CD8-positive, alpha-beta memory T cell (primary cell): ENCODE results near the gene AKAP6. TPM values are rescaled to one million over a fixed set of nuclear protein-coding genes. Genes with fewer than 3 reads are reported as not detected.

Experiments used
- CTCF ChIA-PET: fragments of 350-600 bp; sonication (Branson Sonifier 250); formaldehyde crosslinking; loops from one replicate; lab custom pipeline; 2021; ENCODE audit warnings: antibody characterized with exemption; lab: Charles Lee
- POLR2A ChIA-PET: fragments of 350-600 bp; sonication (Branson Sonifier 250); formaldehyde crosslinking; loops from one replicate; lab custom pipeline; 2021; ENCODE audit warnings: antibody characterized with exemption; lab: Charles Lee
- DNase-seq, 5 donors: peaks; one replicate each; pipeline versions ENCODE4 v3.0.0 to v3.0.0-alpha.2; 2020 to 2022; ENCODE audit warnings: mixed read lengths in 1 of 5
- H3K27ac ChIP-seq: one replicate; pipeline ENCODE4 v1.7.0; 2013; ENCODE audit warnings: low read depth, mild to moderate bottlenecking, low read length, moderate library complexity
- H3K27me3 ChIP-seq: 2 replicates; pipeline ENCODE4 v1.7.0; 2013; ENCODE audit warnings: low read length, mild to moderate bottlenecking; ENCODE audit not compliant: insufficient read depth, poor library complexity, severe bottlenecking
- H3K36me3 ChIP-seq: 2 replicates; pipeline ENCODE4 v1.7.0; 2013; ENCODE audit warnings: mild to moderate bottlenecking, low read length, moderate library complexity; ENCODE audit not compliant: insufficient read depth
- H3K4me1 ChIP-seq: 2 replicates; pipeline ENCODE4 v1.7.0; 2013; ENCODE audit warnings: mild to moderate bottlenecking, low read length, moderate library complexity; ENCODE audit not compliant: insufficient read depth
- H3K4me3 ChIP-seq: 2 replicates; pipeline ENCODE4 v1.7.0; 2013; ENCODE audit warnings: mild to moderate bottlenecking, low read length
- H3K9me3 ChIP-seq: 2 replicates; pipeline ENCODE4 v1.7.0; 2013; ENCODE audit warnings: mild to moderate bottlenecking, low read length
- H3K27ac Mint-ChIP-seq, 8 donors: one replicate each; pipeline ENCODE4 v1.8.0; 2020 to 2021; ENCODE audit warnings: mixed read lengths in 8 of 8, mild to moderate bottlenecking in 6 of 8, inconsistent platforms in 3 of 8, moderate library complexity in 3 of 8
- H3K27me3 Mint-ChIP-seq, 2 donors: one replicate each; pipeline ENCODE4 v1.8.0; 2020 to 2021; ENCODE audit warnings: mixed read lengths in 2 of 2, mild to moderate bottlenecking in 1 of 2, moderate library complexity in 1 of 2
- H3K36me3 Mint-ChIP-seq, 3 donors: one replicate each; pipeline ENCODE4 v1.8.0; 2020 to 2021; ENCODE audit warnings: mixed read lengths in 3 of 3, inconsistent platforms in 1 of 3, mild to moderate bottlenecking in 1 of 3
- H3K4me1 Mint-ChIP-seq, 3 donors: one replicate each; pipeline ENCODE4 v1.8.0; 2020 to 2021; ENCODE audit warnings: mixed read lengths in 3 of 3, inconsistent platforms in 1 of 3, mild to moderate bottlenecking in 1 of 3
- H3K4me3 Mint-ChIP-seq, 7 donors: one replicate each; pipeline ENCODE4 v1.8.0; 2020 to 2021; ENCODE audit warnings: mixed read lengths in 7 of 7, mild to moderate bottlenecking in 6 of 7, moderate library complexity in 4 of 7, inconsistent platforms in 2 of 7
- H3K9me3 Mint-ChIP-seq, 5 donors: one replicate each; pipeline ENCODE4 v1.8.0; 2020 to 2022; ENCODE audit warnings: mixed read lengths in 5 of 5, mild to moderate bottlenecking in 3 of 5, moderate library complexity in 2 of 5, inconsistent platforms in 1 of 5
- polyA plus RNA-seq: library from polyadenylated mRNA; unstranded; fragments of 300-500 nt; fragmentation: Illumina TruSeq; gene quantifications from one replicate; pipeline ENCODE4 v1.2.3, GENCODE V29; 2021
- total RNA-seq, 2 experiments: library from RNA; stranded (reverse); gene quantifications; one replicate each; pipeline ENCODE4 v1.2.3, GENCODE V29; 2021

Gene AKAP6
- total and polyA plus RNA-seq, 3 experiments from 2014 or later, result 0.49 to 1.5 (median 1.4) TPM

DNA sequence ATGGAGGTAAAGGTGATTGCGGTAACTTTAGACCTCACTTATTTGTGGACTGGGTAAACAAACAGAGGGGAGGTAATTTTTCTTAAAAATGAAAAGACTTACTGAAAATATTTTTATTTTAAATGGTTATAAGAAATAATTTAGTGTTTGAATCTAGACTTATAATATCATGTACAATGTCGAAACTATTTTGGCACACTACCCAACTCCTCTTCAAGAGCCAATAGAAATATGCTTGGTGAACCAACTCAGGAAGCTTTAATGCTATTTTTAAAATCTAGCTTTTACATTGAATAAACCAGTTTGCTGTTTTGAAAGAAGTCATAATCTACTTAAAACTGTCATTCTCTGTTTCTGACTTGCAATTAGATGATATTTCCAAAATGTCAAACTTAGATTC is 433.8 kb downstream of the AKAP6 start:
- no peak overlapping the region for H3K4me3 Mint-ChIP-seq
- no peaks in the 10 kb centered on the region for H3K36me3 ChIP-seq
- no peak overlapping the region for H3K4me3 ChIP-seq
- no peaks in the 10 kb centered on the region for H3K27me3 ChIP-seq
- no peaks in the 10 kb centered on the region for H3K4me1 Mint-ChIP-seq
- no peaks in the 10 kb centered on the region for H3K36me3 Mint-ChIP-seq
- no peak overlapping the region for H3K27ac Mint-ChIP-seq
- no peaks in the 10 kb centered on the region for H3K9me3 ChIP-seq
- H3K9me3 Mint-ChIP-seq, result peaks cover 1 to 17% (median 10%) of the 10 kb centered on the region in 5 donors
- ChIA-PET CTCF (no interaction called here), POLR2A (no interaction called here)
- H3K27me3 Mint-ChIP-seq, result no peaks in the 10 kb centered on the region
- H3K4me1 ChIP-seq, result no peaks in the 10 kb centered on the region
- no peak for DNase-seq
- no peak overlapping the region for H3K27ac ChIP-seq

DNA sequence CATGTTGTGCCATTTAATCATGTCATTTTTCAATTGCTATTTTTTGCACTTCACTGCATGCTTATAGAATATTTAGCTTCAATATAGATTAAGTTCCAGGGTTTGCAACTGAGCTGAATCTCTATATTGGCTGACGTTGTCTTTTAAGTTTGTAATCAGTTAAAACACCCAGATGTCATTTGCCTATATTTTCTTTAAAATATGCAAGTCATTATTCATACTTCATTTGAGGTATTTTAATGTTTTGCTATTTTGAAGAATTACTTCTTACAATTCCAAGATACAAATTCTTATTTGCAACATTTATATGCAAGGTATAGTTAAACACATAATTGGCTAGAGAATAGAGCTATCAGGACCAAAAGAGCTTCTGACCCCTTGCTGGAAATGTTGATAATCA is 434.6 kb downstream of the AKAP6 start:
- H3K27me3 Mint-ChIP-seq, result no peaks in the 10 kb centered on the region
- H3K4me3 ChIP-seq, result no peak overlapping the region
- no peak overlapping the region for H3K4me3 Mint-ChIP-seq
- no peaks in the 10 kb centered on the region for H3K36me3 ChIP-seq
- H3K4me1 Mint-ChIP-seq, result no peaks in the 10 kb centered on the region
- H3K9me3 Mint-ChIP-seq, result peaks cover 1 to 17% (median 8%) of the 10 kb centered on the region in 5 donors
- H3K9me3 ChIP-seq, result no peaks in the 10 kb centered on the region
- H3K27ac Mint-ChIP-seq, result no peak overlapping the region
- DNase-seq, result no peak
- no peak overlapping the region for H3K27ac ChIP-seq
- H3K4me1 ChIP-seq, result no peaks in the 10 kb centered on the region
- H3K27me3 ChIP-seq, result no peaks in the 10 kb centered on the region
- no peaks in the 10 kb centered on the region for H3K36me3 Mint-ChIP-seq
- ChIA-PET POLR2A (no interaction called here), CTCF (no interaction called here)

DNA sequence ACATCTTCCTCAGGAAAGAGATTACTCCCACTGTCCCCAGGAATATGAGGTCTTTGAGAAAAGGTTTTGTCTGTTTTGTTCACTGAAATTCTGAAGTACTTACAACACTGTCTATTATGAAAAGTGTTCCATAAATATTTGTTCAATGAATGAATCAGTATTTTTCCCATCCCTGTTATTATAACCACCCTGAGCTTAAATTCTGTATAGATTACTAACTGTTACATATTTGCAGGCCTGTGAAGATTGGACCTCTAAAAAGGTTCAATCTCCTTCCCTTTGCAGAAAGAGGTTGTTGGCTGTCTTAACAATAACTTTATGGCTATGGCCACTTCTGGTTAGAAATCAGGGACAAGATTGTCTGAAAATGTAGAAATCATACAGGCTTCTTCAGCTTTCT is 435.0 kb downstream of the AKAP6 start:
- no peak overlapping the region for H3K27ac ChIP-seq
- H3K4me1 Mint-ChIP-seq, result no peaks in the 10 kb centered on the region
- no peaks in the 10 kb centered on the region for H3K9me3 ChIP-seq
- no peak overlapping the region for H3K27ac Mint-ChIP-seq
- H3K4me1 ChIP-seq, result no peaks in the 10 kb centered on the region
- no peaks in the 10 kb centered on the region for H3K36me3 Mint-ChIP-seq
- no peaks in the 10 kb centered on the region for H3K36me3 ChIP-seq
- H3K4me3 Mint-ChIP-seq, result no peak overlapping the region
- ChIA-PET POLR2A (no interaction called here), CTCF (no interaction called here)
- H3K9me3 Mint-ChIP-seq, result peaks cover 1 to 17% (median 8%) of the 10 kb centered on the region in 5 donors
- H3K27me3 ChIP-seq, result no peaks in the 10 kb centered on the region
- H3K4me3 ChIP-seq, result no peak overlapping the region
- no peak for DNase-seq
- H3K27me3 Mint-ChIP-seq, result no peaks in the 10 kb centered on the region

DNA sequence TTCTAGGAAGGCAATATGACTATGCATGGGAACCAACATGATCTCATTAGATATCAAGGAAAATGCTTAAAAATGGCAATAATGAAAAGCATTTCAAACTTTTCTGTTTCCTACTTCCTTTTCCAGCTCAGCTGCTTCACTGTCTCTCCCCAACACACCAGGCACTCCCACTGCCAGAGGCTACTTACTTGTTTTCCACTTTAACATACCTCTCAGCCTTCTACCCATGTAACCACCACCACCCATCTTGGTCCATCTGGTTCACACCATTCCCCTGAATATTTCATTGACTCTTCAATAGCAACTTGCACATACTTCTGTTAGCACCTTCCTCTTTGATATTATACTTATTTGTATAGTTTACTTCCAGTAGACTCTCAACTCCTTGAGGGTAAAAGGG is 441.3 kb downstream of the AKAP6 start:
- no peak overlapping the region for H3K27ac Mint-ChIP-seq
- H3K36me3 Mint-ChIP-seq, result no peaks in the 10 kb centered on the region
- H3K27me3 ChIP-seq, result no peaks in the 10 kb centered on the region
- H3K4me3 ChIP-seq, result no peak overlapping the region
- ChIA-PET POLR2A (no interaction called here), CTCF (no interaction called here)
- no peaks in the 10 kb centered on the region for H3K9me3 ChIP-seq
- DNase-seq, result no peak
- H3K4me1 Mint-ChIP-seq, result no peaks in the 10 kb centered on the region
- no peak overlapping the region for H3K4me3 Mint-ChIP-seq
- H3K36me3 ChIP-seq, result no peaks in the 10 kb centered on the region
- no peaks in the 10 kb centered on the region for H3K27me3 Mint-ChIP-seq
- no peaks in the 10 kb centered on the region for H3K4me1 ChIP-seq
- H3K27ac ChIP-seq, result no peak overlapping the region
- H3K9me3 Mint-ChIP-seq, result peaks cover 1 to 9% (median 6%) of the 10 kb centered on the region in 5 donors

DNA sequence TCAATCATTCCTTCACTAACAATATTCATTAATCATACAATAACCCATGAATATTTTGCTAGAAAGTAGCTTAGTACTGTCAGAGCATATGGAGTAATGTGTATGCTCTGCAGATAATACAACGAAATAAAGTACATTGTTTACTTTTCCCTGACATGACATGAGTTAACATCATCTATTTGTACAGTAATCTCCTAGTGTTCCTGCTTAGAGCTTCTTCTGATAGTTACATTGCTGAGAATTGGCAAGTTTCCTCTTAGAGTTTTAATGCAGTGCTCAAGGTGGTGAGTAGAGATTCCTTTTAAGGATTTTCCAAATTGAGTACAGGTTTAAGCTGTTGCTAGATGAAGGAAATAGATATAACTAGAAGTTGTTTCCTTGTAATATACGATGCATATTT is 445.1 kb downstream of the AKAP6 start:
- Histone ChIP-seq H3K36me3 (no peaks in the 10 kb centered on the region), H3K4me3 (no peak overlapping the region), H3K4me1 (no peaks in the 10 kb centered on the region), H3K27me3 (no peaks in the 10 kb centered on the region), H3K9me3 (no peaks in the 10 kb centered on the region), H3K27ac (no peak overlapping the region)
- Mint-ChIP-seq H3K4me3 (no peak overlapping the region), H3K36me3 (no peaks in the 10 kb centered on the region), H3K27me3 (no peaks in the 10 kb centered on the region), H3K4me1 (no peaks in the 10 kb centered on the region), H3K9me3 (peaks cover 5 to 12% (median 7%) of the 10 kb centered on the region in 5 donors), H3K27ac (no peak overlapping the region)
- CTCF ChIA-PET, result no interaction called here
- DNase-seq, result no peak
- POLR2A ChIA-PET, result no interaction called here

DNA sequence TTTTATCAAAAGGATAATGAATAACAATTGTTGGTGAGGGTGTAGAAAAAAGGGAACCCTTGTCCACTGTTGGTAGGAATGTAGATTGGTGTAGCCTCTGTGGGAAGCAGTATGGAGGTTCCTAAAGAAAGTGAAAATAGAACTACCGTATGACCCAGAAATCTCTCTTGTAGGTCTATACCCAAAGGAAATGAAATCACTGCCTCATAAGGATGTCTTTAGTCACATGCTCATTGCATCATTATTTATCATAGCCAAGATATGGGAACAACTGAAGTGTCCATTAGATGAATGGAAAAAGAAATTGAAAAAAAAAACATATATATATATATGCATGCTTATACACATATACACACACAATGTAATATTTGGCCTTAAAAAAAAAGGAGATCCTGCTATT is 450.7 kb downstream of the AKAP6 start:
- Mint-ChIP-seq H3K4me3 (no peak overlapping the region), H3K27ac (no peak overlapping the region), H3K4me1 (no peaks in the 10 kb centered on the region), H3K9me3 (peaks cover 5 to 20% (median 12%) of the 10 kb centered on the region in 5 donors), H3K36me3 (no peaks in the 10 kb centered on the region), H3K27me3 (no peaks in the 10 kb centered on the region)
- no peaks in the 10 kb centered on the region for H3K27me3 ChIP-seq
- H3K27ac ChIP-seq, result no peak overlapping the region
- no peak overlapping the region for H3K4me3 ChIP-seq
- H3K36me3 ChIP-seq, result no peaks in the 10 kb centered on the region
- POLR2A ChIA-PET, result no interaction called here
- no peak for DNase-seq
- H3K4me1 ChIP-seq, result no peaks in the 10 kb centered on the region
- no peaks in the 10 kb centered on the region for H3K9me3 ChIP-seq
- CTCF ChIA-PET, result no interaction called here

DNA sequence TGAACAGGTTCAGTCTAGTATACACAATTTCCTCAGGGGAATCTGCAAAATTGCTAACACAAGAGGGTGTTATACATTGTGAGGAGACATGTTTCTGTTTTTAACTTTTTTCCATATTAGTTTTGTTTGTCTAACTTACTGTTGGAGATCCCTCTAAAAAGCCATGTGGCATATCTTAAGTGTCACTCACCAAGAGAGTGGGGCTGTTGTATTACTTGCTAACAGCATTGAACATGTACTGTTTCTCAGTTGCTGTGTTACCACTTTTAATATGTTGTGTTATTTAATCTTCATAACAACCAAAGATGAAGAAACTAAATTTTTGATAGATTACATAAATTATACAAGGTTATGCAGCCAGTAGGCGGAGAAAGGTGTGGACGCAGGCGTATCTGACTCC is 455.3 kb downstream of the AKAP6 start:
- Mint-ChIP-seq H3K27me3 (no peaks in the 10 kb centered on the region), H3K4me1 (no peaks in the 10 kb centered on the region), H3K4me3 (no peak overlapping the region), H3K9me3 (peaks cover 7 to 20% (median 16%) of the 10 kb centered on the region in 5 donors), H3K36me3 (no peaks in the 10 kb centered on the region), H3K27ac (no peak overlapping the region)
- ChIA-PET POLR2A (no interaction called here), CTCF (no interaction called here)
- no peaks in the 10 kb centered on the region for H3K27me3 ChIP-seq
- no peak overlapping the region for H3K27ac ChIP-seq
- H3K36me3 ChIP-seq, result no peaks in the 10 kb centered on the region
- no peak for DNase-seq
- H3K4me1 ChIP-seq, result no peaks in the 10 kb centered on the region
- H3K4me3 ChIP-seq, result no peak overlapping the region
- H3K9me3 ChIP-seq, result no peaks in the 10 kb centered on the region

DNA sequence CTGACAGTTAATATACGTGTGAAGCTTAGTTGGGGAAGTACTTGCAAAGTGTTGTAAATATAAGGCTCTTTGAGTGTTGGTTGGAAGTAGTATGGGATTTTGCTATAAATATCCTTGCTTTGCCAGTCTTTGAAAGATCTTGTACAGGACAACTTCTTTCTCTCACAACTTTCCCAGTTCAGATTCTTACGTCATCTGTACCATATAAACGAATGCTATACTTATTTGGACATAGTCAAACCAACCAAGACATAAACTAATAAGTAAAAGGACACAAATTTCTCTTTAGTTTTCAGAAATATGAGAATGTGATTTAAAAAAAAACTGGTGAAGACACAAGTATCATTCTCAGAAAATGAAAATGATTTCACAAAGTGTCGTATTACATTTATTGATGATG is 456.5 kb downstream of the AKAP6 start:
- H3K27me3 Mint-ChIP-seq, result no peaks in the 10 kb centered on the region
- Histone ChIP-seq H3K4me1 (no peaks in the 10 kb centered on the region), H3K9me3 (no peaks in the 10 kb centered on the region), H3K27me3 (no peaks in the 10 kb centered on the region), H3K27ac (no peak overlapping the region), H3K36me3 (no peaks in the 10 kb centered on the region), H3K4me3 (no peak overlapping the region)
- no peaks in the 10 kb centered on the region for H3K4me1 Mint-ChIP-seq
- POLR2A ChIA-PET, result no interaction called here
- DNase-seq, result no peak
- no peak overlapping the region for H3K4me3 Mint-ChIP-seq
- peaks cover 7 to 30% (median 19%) of the 10 kb centered on the region in 5 donors for H3K9me3 Mint-ChIP-seq
- H3K27ac Mint-ChIP-seq, result no peak overlapping the region
- H3K36me3 Mint-ChIP-seq, result no peaks in the 10 kb centered on the region
- CTCF ChIA-PET, result no interaction called here

DNA sequence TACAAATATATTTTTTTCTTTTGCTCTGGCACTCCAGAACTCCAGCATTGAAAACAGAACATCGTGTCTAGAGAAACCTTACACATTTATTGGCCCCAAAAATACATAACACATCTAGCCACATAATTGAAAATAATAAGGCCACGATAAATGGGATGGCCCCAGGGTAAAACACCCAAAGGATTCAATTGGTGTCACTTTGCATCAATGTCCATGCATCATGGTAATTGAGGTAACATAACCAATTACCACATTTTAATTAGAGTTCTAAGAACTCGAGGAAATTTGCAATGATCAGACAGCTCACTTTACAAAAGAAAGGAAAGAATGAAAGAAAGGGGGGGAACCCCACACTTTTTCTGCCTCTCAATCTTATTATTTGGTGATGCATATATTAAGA is 457.8 kb downstream of the AKAP6 start:
- DNase-seq, result no peak
- H3K27me3 Mint-ChIP-seq, result no peaks in the 10 kb centered on the region
- H3K4me3 Mint-ChIP-seq, result no peak overlapping the region

More for the DNA sequence above, 457.8 kb downstream of the AKAP6 start:
- no peak overlapping the region for H3K4me3 ChIP-seq
- no peaks in the 10 kb centered on the region for H3K36me3 ChIP-seq
- H3K27ac Mint-ChIP-seq, result no peak overlapping the region
- CTCF ChIA-PET, result interaction anchor here (1.8 kb wide), 1 partner anchor 17 kb away, joined by 5 read pairs; no protein-coding TSS in a partner anchor
- no peaks in the 10 kb centered on the region for H3K36me3 Mint-ChIP-seq
- no peak overlapping the region for H3K27ac ChIP-seq
- H3K9me3 ChIP-seq, result no peaks in the 10 kb centered on the region
- H3K9me3 Mint-ChIP-seq, result peaks cover 10 to 23% (median 20%) of the 10 kb centered on the region in 5 donors
- no peaks in the 10 kb centered on the region for H3K27me3 ChIP-seq
- POLR2A ChIA-PET, result no interaction called here
- H3K4me1 ChIP-seq, result no peaks in the 10 kb centered on the region
- no peaks in the 10 kb centered on the region for H3K4me1 Mint-ChIP-seq
